ENCODE measurements around the gene PRPF19. TPM values are rescaled to one million over a fixed set of nuclear protein-coding genes. Genes with fewer than 3 reads are reported as not detected.

The PRPF19 gene
- total and polyA plus RNA-seq, 9 of the 15 experiments (the other 6 are each of a cell fraction or from before 2014, with no cell fraction given) = 9.4 to 212 (median 73.2) TPM

DNA sequence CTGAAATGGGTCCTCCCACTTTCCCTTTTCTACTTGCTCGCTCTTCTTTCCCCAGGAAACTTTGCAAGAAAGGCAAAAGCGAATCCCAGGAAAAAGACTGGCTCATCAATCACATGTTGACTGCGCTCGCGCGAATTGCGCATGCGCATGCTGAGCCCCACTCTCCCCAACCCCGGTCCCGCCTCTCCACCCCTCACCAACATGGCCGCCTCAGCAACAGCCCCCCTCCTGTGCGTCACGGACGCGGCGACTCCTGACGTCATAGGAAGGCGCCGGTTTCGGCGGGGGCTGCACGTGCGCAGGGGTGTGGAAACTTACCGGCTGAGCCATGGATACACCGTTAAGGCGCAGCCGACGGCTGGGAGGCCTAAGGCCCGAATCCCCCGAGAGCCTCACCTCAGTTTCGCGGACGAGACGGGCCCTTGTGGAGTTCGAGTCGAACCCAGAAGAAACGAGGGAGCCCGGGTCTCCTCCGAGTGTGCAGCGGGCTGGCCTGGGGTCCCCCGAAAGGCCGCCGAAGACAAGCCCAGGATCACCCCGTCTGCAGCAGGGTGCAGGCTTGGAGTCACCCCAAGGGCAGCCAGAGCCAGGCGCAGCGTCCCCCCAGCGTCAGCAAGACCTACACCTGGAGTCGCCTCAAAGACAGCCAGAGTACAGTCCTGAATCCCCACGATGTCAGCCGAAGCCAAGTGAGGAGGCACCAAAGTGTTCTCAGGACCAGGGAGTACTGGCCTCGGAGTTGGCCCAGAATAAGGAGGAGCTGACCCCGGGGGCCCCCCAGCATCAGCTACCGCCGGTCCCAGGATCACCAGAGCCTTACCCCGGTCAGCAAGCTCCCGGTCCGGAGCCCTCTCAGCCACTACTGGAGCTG, 64.4 kb downstream of the PRPF19 start, which contains the start of gene CCDC86 (continued):
- no peak for TF ChIP-seq ZNF444 (CRISPR knock-in tag; IDR thresholded peaks at IDR 0.05)
- peak; percentile 92 for TF ChIP-seq NR4A1 (CRISPR knock-in tag; IDR thresholded peaks at IDR 0.05)
- TF ChIP-seq NR4A1 (tag; IDR thresholded peaks at IDR 0.05) = no peak
- no peak for TF ChIP-seq BCL6 (CRISPR knock-in tag; IDR thresholded peaks at IDR 0.05)
- no peak for TF ChIP-seq DDX20 (tag; IDR thresholded peaks at IDR 0.05; ENCODE audit: low read depth)
- TF ChIP-seq NR2C1 (IDR thresholded peaks at IDR 0.05) = peak; percentile 59
- TF ChIP-seq NR2C1 (tag; IDR thresholded peaks at IDR 0.05) = peak; percentile 79
- no peak for TF ChIP-seq ILK (tag; IDR thresholded peaks at IDR 0.05; ENCODE audit: borderline replicate concordance, low read depth)
- TF ChIP-seq, protein P1, sequence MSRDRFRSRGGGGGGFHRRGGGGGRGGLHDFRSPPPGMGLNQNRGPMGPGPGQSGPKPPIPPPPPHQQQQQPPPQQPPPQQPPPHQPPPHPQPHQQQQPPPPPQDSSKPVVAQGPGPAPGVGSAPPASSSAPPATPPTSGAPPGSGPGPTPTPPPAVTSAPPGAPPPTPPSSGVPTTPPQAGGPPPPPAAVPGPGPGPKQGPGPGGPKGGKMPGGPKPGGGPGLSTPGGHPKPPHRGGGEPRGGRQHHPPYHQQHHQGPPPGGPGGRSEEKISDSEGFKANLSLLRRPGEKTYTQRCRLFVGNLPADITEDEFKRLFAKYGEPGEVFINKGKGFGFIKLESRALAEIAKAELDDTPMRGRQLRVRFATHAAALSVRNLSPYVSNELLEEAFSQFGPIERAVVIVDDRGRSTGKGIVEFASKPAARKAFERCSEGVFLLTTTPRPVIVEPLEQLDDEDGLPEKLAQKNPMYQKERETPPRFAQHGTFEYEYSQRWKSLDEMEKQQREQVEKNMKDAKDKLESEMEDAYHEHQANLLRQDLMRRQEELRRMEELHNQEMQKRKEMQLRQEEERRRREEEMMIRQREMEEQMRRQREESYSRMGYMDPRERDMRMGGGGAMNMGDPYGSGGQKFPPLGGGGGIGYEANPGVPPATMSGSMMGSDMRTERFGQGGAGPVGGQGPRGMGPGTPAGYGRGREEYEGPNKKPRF (IDR thresholded peaks at IDR 0.05; ENCODE audit: low read depth, low read length) = no peak
- peak; percentile 60 for TF ChIP-seq ZNF592 (IDR thresholded peaks at IDR 0.05)
- no peak for TF ChIP-seq ZNF436 (CRISPR knock-in tag; IDR thresholded peaks at IDR 0.05)
- TF ChIP-seq ZNF224 (CRISPR knock-in tag; IDR thresholded peaks at IDR 0.05) = no peak
- no peak for TF ChIP-seq E2F1 (CRISPR knock-in tag; IDR thresholded peaks at IDR 0.05)
- no peak for TF ChIP-seq ZNF766 (CRISPR knock-in tag; conservative IDR thresholded peaks at IDR 0.05)
- peak; percentile 96 for TF ChIP-seq HCFC1 (IDR thresholded peaks at IDR 0.05; ENCODE audit: low read depth, low read length)
- TF ChIP-seq ZHX1 (conservative IDR thresholded peaks at IDR 0.05; ENCODE audit: low read length) = peak; percentile 76; the same call in 1 of the 2 replicates
- no peak for TF ChIP-seq U2AF2 (optimal IDR thresholded peaks at IDR 0.05; ENCODE audit: low read depth, low read length)
- peak; percentile 82 for TF ChIP-seq PHF20 (IDR thresholded peaks at IDR 0.05; ENCODE audit: partially characterized antibody)
